Erythroblast (primary cell): Measurements from ENCODE around the gene C1S.
A peak's percentile ranks its signal among the peaks of the same experiment; 100 is the strongest.

Source experiments
- GATA1 ChIP-seq: IDR thresholded peaks from 2 replicates; pipeline ENCODE4 v1.6.1; 2011; ENCODE audit warnings: low read depth, mild to moderate bottlenecking, control low read depth, low read length, moderate library complexity
- POLR2A ChIP-seq: IDR thresholded peaks from 2 replicates; pipeline ENCODE4 v1.6.1; 2011; ENCODE audit warnings: mild to moderate bottlenecking, low read length

- TF ChIP-seq POLR2A, result peak; percentile 88
- no peak for TF ChIP-seq GATA1
Measured at GRCh38 chr12:7018350-7019042, 42.0 kb upstream of the C1S start, which contains the start of gene LPCAT3.
